Liver (tissue), 9 donors: ENCODE data around the gene CFAP73. TPM values are rescaled to one million over a fixed set of nuclear protein-coding genes. Genes with fewer than 3 reads are reported as not detected.

Source experiments
- DNase-seq: peaks from one replicate; pipeline ENCODE4 v3.0.0-alpha.2; 2017; ENCODE audit warnings: low spot score
- H3K27ac ChIP-seq, 2 donors: one replicate each; pipeline ENCODE4 v1.7.0; 2013; ENCODE audit warnings: inconsistent platforms in 2 of 2, low read length in 2 of 2, control low read depth in 1 of 2, low read depth in 1 of 2, mild to moderate bottlenecking in 1 of 2
- H3K27me3 ChIP-seq, 4 donors: one replicate each; pipeline versions ENCODE4 v1.6.1 to v1.7.0; 2013; ENCODE audit warnings: low read length in 3 of 4, inconsistent platforms in 1 of 4, mild to moderate bottlenecking in 1 of 4, moderate library complexity in 1 of 4; ENCODE audit not compliant: control insufficient read depth in 4 of 4, insufficient read depth in 4 of 4
- H3K36me3 ChIP-seq, 4 donors: one replicate each; pipeline versions ENCODE4 v1.6.1 to v1.7.0; 2013; ENCODE audit warnings: low read length in 3 of 4, mild to moderate bottlenecking in 3 of 4, low read depth in 1 of 4, moderate library complexity in 1 of 4; ENCODE audit not compliant: control insufficient read depth in 4 of 4, insufficient read depth in 3 of 4
- H3K4me1 ChIP-seq, 4 donors: one replicate each; pipeline versions ENCODE4 v1.6.1 to v1.7.0; 2013; ENCODE audit warnings: low read length in 3 of 4, mild to moderate bottlenecking in 3 of 4, moderate library complexity in 1 of 4; ENCODE audit not compliant: control insufficient read depth in 4 of 4, insufficient read depth in 4 of 4
- H3K4me3 ChIP-seq, 3 donors: one replicate each; pipeline versions ENCODE4 v1.6.1 to v1.7.0; 2013; ENCODE audit warnings: low read length in 3 of 3, control low read depth in 1 of 3, low read depth in 1 of 3, mild to moderate bottlenecking in 1 of 3
- H3K9ac ChIP-seq, 2 donors: one replicate each; pipeline ENCODE4 v1.7.0; 2013; ENCODE audit warnings: low read length in 2 of 2, mild to moderate bottlenecking in 2 of 2, moderate library complexity in 2 of 2, control low read depth in 1 of 2, low read depth in 1 of 2
- H3K9me3 ChIP-seq, 4 donors: one replicate each; pipeline versions ENCODE4 v1.6.1 to v1.7.0; 2013; ENCODE audit warnings: low read length in 3 of 4; ENCODE audit not compliant: control insufficient read depth in 4 of 4
- ATF3 ChIP-seq: IDR thresholded peaks from 2 replicates; pipeline ENCODE4 v1.6.1; 2016; ENCODE audit warnings: antibody characterized with exemption
- CTCF ChIP-seq: fragments of 150-350 bp; IDR thresholded peaks from 2 replicates; pipeline ENCODE4 v1.5.1; 2017; ENCODE audit warnings: improper control_type of control experiment, low read depth, low read length; ENCODE audit not compliant: missing input control
- EGR1 ChIP-seq, 2 donors: IDR thresholded peaks; 2 replicates each; pipeline ENCODE4 v1.6.1; 2016 to 2018; ENCODE audit warnings: antibody characterized with exemption in 2 of 2, low read depth in 2 of 2
- FOXA1 ChIP-seq: IDR thresholded peaks from 2 replicates; pipeline ENCODE4 v1.6.1; 2016; ENCODE audit warnings: antibody characterized with exemption
- FOXA2 ChIP-seq: IDR thresholded peaks from 2 replicates; pipeline ENCODE4 v1.6.1; 2016; ENCODE audit warnings: antibody characterized with exemption
- GABPA ChIP-seq, 2 donors: IDR thresholded peaks in 1 of 2; conservative IDR thresholded peaks in 1 of 2; 2 replicates each; pipeline ENCODE4 v1.6.1; 2016; ENCODE audit warnings: antibody characterized with exemption in 2 of 2, mild to moderate bottlenecking in 1 of 2, moderate library complexity in 1 of 2
- HNF4G ChIP-seq: IDR thresholded peaks from 2 replicates; pipeline ENCODE4 v1.6.1; 2016; ENCODE audit warnings: antibody characterized with exemption
- JUND ChIP-seq, 2 donors: IDR thresholded peaks; 2 replicates each; pipeline ENCODE4 v1.6.1; 2016; ENCODE audit warnings: antibody characterized with exemption in 2 of 2
- RAD21 ChIP-seq, 2 donors: IDR thresholded peaks; 2 replicates each; pipeline ENCODE4 v1.6.1; 2016; ENCODE audit warnings: antibody characterized with exemption in 2 of 2, mild to moderate bottlenecking in 2 of 2
- REST ChIP-seq: IDR thresholded peaks from 2 replicates; pipeline ENCODE4 v1.6.1; 2016; ENCODE audit warnings: antibody characterized with exemption, mild to moderate bottlenecking
- SP1 ChIP-seq: IDR thresholded peaks from 2 replicates; pipeline ENCODE4 v1.6.1; 2018; ENCODE audit warnings: antibody characterized with exemption, mild to moderate bottlenecking
- TAF1 ChIP-seq: conservative IDR thresholded peaks from 2 replicates; pipeline ENCODE4 v1.6.1; 2016; ENCODE audit warnings: antibody characterized with exemption, mild to moderate bottlenecking
- ZBTB33 ChIP-seq: IDR thresholded peaks from 2 replicates; pipeline ENCODE4 v1.6.1; 2016; ENCODE audit warnings: antibody characterized with exemption
- WGBS: extraction: QIAGEN DNeasy Blood & Tissue Kit; methylation state at CpG from one replicate; pipeline ENCODE4 v1.1.7; 2013; 5-methylcytosine and 5-hydroxymethylcytosine counted together
- polyA plus RNA-seq, 2 donors: library from polyadenylated mRNA; stranded (reverse) in 1 of 2; unstranded in 1 of 2; fragments of 200-250 nt in 1 of 2; fragments of >200 nt in 1 of 2; fragmentation: Nextera tagmentation in 1 of 2; extraction: Ambion mirVana in 1 of 2; gene quantifications; one replicate each; pipeline versions ENCODE4 v1.2.1 to v1.2.3, GENCODE V29; 2013 to 2015
- total RNA-seq, 2 donors: library from RNA; depleted of rRNA; stranded (reverse); fragments of >200 nt; gene quantifications; one replicate each; pipeline ENCODE4 v1.2.3, GENCODE V29; 2014
- TF ChIP-seq, protein P1 (sequence below): IDR thresholded peaks from 2 replicates; pipeline ENCODE4 v1.6.1; 2016; ENCODE audit warnings: antibody characterized with exemption
- donor health status: healthy.
- donor health status: healthy.
- donor health status: healthy.
- donor health status: healthy.
- donor health status: healthy.

Gene CFAP73
- total and polyA plus RNA-seq, 4 donors, result 0.18 to 0.19 TPM; not detected in 2

- TF ChIP-seq ZBTB33 (no peak), ATF3 (no peak)
These were observed 5.6 kb upstream of the CFAP73 start (continued) for GRCh38 chr12:113143959-113144358.

GRCh38 chr12:113144806-113145205, 4.7 kb upstream of the CFAP73 start:
- no peaks in the 10 kb centered on the region for H3K4me1 ChIP-seq
- no peak overlapping the region for H3K9ac ChIP-seq
- H3K4me3 ChIP-seq, result no peak overlapping the region
- H3K36me3 ChIP-seq, result no peaks in the 10 kb centered on the region
- TF ChIP-seq CTCF (no peak), REST (no peak), TAF1 (no peak), RAD21 (IDR thresholded peaks at IDR 0.05) (no peak), GABPA (IDR thresholded peaks at IDR 0.05 in 1 of 2, conservative IDR thresholded peaks at IDR 0.05 in 1 of 2) (no peak), JUND (IDR thresholded peaks at IDR 0.05) (no peak), SP1 (no peak), FOXA2 (no peak), HNF4G (no peak), FOXA1 (no peak)
- H3K27me3 ChIP-seq, result no peaks in the 10 kb centered on the region
- H3K9me3 ChIP-seq, result no peaks in the 10 kb centered on the region
- no peak overlapping the region for H3K27ac ChIP-seq
- no peak for DNase-seq
- WGBS, result 79% methylated on average over 5 of the region's 5 CpGs

DNA sequence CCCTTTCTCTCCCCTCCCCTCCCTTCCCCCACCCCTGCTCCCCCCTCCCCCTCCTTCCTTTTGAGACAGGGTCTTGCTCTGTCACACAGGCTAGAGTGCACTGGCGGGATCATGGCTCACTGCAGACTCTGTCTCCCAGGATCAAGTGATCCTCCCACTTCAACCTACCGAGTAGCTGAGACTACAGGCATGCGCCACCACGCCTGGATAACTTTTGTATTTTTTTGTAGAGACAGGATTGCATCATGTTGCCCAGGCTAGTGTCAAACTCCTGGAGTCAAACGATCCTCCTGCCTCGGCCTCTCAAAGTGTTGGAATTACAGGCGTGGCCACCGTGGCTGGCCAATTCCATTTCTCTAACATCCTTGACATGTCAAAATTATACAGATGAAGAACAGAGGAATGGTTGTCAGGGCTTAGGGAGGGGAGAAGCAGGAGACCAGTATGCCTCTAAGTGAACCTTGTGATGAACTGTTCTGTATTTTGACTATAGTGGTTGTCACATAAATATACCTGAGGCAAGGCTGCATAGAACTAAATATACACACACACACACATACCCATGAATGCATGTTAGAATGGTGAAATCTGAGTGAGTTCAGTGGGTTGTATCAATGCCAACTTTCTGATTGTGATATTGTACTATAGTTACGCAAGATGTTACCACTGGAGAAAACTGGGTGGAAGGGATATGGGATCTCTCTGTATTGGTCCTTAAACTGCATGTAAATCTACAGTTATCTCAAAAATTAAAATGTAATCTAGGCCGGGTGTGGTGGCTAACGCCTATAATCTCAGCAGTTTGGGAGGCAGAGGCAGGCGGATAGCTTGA, 3.6 kb upstream of the CFAP73 start:
- no peak overlapping the region for H3K4me3 ChIP-seq
- no peak overlapping the region for H3K9ac ChIP-seq
- DNase-seq, result no peak
- WGBS, result 81% methylated on average over 12 of the region's 12 CpGs
- no peaks in the 10 kb centered on the region for H3K27me3 ChIP-seq
- H3K4me1 ChIP-seq, result no peaks in the 10 kb centered on the region
- no peaks in the 10 kb centered on the region for H3K36me3 ChIP-seq
- no peaks in the 10 kb centered on the region for H3K9me3 ChIP-seq
- no peak overlapping the region for H3K27ac ChIP-seq
- TF ChIP-seq EGR1 (IDR thresholded peaks at IDR 0.05; ENCODE audit: low read depth in 2 of 2), result no peak
- TF ChIP-seq, protein P1, sequence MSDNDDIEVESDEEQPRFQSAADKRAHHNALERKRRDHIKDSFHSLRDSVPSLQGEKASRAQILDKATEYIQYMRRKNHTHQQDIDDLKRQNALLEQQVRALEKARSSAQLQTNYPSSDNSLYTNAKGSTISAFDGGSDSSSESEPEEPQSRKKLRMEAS, result no peak
- TF ChIP-seq JUND (IDR thresholded peaks at IDR 0.05), result no peak
- no peak for TF ChIP-seq REST
- no peak for TF ChIP-seq GABPA (IDR thresholded peaks at IDR 0.05 in 1 of 2, conservative IDR thresholded peaks at IDR 0.05 in 1 of 2)
- TF ChIP-seq ZBTB33, result no peak
- no peak for TF ChIP-seq ATF3
